Spleen (tissue), 11 donors: Measurements from ENCODE around the gene GALNTL6. TPM values are rescaled to one million over a fixed set of nuclear protein-coding genes. Genes with fewer than 3 reads are reported as not detected.

Source experiments
- DNase-seq: peaks from one replicate; pipeline ENCODE4 v3.0.0-alpha.2; 2020
- H3K27ac ChIP-seq, 8 donors: fragments of 200-600 bp; sonication (generic) in 7 of 8; 1 replicate in 4 of 8; 2 replicates in 4 of 8; pipeline versions ENCODE4 v1.5.0 to v1.8.0; 2016 to 2021; ENCODE audit warnings: inconsistent platforms in 4 of 8, mild to moderate bottlenecking in 4 of 8, moderate library complexity in 1 of 8
- H3K27me3 ChIP-seq, 7 donors: fragments of 200-600 bp; sonication (generic) in 6 of 7; replicated peaks in 1 of 7; 1 replicate in 4 of 7; 2 replicates in 3 of 7; pipeline versions ENCODE4 v1.5.0 to v1.8.0; 2016 to 2021; ENCODE audit warnings: inconsistent platforms in 3 of 7, mild to moderate bottlenecking in 1 of 7
- H3K36me3 ChIP-seq, 6 donors: fragments of 200-600 bp; sonication (generic) in 5 of 6; 1 replicate in 4 of 6; 2 replicates in 2 of 6; pipeline versions ENCODE4 v1.5.0 to v1.8.0; 2016 to 2021; ENCODE audit warnings: inconsistent platforms in 2 of 6
- H3K4me1 ChIP-seq, 6 donors: fragments of 200-600 bp; sonication (generic) in 5 of 6; 1 replicate in 3 of 6; 2 replicates in 3 of 6; pipeline versions ENCODE4 v1.5.0 to v1.8.0; 2016 to 2021; ENCODE audit warnings: inconsistent platforms in 3 of 6
- H3K4me3 ChIP-seq, 8 donors: fragments of 200-600 bp; sonication (generic) in 7 of 8; 1 replicate in 4 of 8; 2 replicates in 4 of 8; pipeline versions ENCODE4 v1.5.0 to v1.8.0; 2016 to 2021; ENCODE audit warnings: inconsistent platforms in 4 of 8, mild to moderate bottlenecking in 4 of 8, moderate library complexity in 2 of 8
- H3K9me3 ChIP-seq, 8 donors: fragments of 200-600 bp; sonication (generic) in 7 of 8; 1 replicate in 4 of 8; 2 replicates in 4 of 8; pipeline versions ENCODE4 v1.5.0 to v1.8.0; 2016 to 2021; ENCODE audit warnings: inconsistent platforms in 4 of 8
- POLR2A ChIP-seq, 3 donors: fragments of 450-650 bp; IDR thresholded peaks; one replicate each; pipeline ENCODE4 v1.5.1; 2017; ENCODE audit warnings: antibody characterized with exemption in 3 of 3, mild to moderate bottlenecking in 1 of 3
- POLR2AphosphoS5 ChIP-seq, 3 donors: sonication (generic); formaldehyde crosslinking; IDR thresholded peaks; one replicate each; pipeline ENCODE4 v1.5.1; 2017; ENCODE audit warnings: antibody characterized with exemption in 3 of 3
- WGBS, 5 donors: extraction: QIAGEN DNeasy Blood & Tissue Kit in 3 of 5; methylation state at CpG; one replicate each; pipeline versions ENCODE4 v1.1.5 to v1.1.7; 2013 to 2018; 5-methylcytosine and 5-hydroxymethylcytosine counted together
- intact Hi-C: fragments of 100-400 bp; cut with DNase I; formaldehyde crosslinking; loops from one replicate; pipeline ENCODE4 v1.15.0; 2023; ENCODE audit warnings: low total_unique reads
- polyA plus RNA-seq, 3 donors: library from polyadenylated mRNA; stranded (reverse); fragments of 200-250 nt; gene quantifications; one replicate each; pipeline ENCODE4 v1.2.1, GENCODE V29; 2013
- total RNA-seq, 7 donors: library from RNA; depleted of rRNA in 3 of 7; stranded (reverse); fragments of >200 nt in 3 of 7; fragmentation: NEBNext Ultra II Directional in 4 of 7; extraction: Animal tissue kit (Norgen Biotek cat#: 25700) in 4 of 7; gene quantifications; one replicate each; pipeline versions ENCODE4 v1.1.0 to v1.2.1, GENCODE V29; 2016 to 2021
- TF ChIP-seq, protein P1 (sequence below), 11 experiments: fragments of 200-600 bp in 7 of 11; fragments of 450-650 bp in 4 of 11; sonication (generic) in 4 of 11; IDR thresholded peaks in 8 of 11; conservative IDR thresholded peaks in 3 of 11; 1 replicate in 7 of 11; 2 replicates in 4 of 11; pipeline versions ENCODE4 v1.4.0 to v1.8.0; 2016 to 2021; ENCODE audit warnings: antibody characterized with exemption in 11 of 11, inconsistent platforms in 4 of 11, mild to moderate bottlenecking in 1 of 11
- donor health status: healthy with polysubstance abuse.
- donor health status: DM: no; HTN: no; CAD: no; lungs with moderate emphysema.
- donor health status: DM: no; HTN: no; CAD: no.
- donor health status: Bipolar disorder and iron deficiency.
- donor health status: healthy.
- donor health status: DM: no; HTN: no; CAD: no.
- donor health status: DM: yes; HTN: yes; CAD: no.

GALNTL6 gene
- total and polyA plus RNA-seq, 10 donors, result 3.2 to 12.5 (median 7.1) TPM

DNA sequence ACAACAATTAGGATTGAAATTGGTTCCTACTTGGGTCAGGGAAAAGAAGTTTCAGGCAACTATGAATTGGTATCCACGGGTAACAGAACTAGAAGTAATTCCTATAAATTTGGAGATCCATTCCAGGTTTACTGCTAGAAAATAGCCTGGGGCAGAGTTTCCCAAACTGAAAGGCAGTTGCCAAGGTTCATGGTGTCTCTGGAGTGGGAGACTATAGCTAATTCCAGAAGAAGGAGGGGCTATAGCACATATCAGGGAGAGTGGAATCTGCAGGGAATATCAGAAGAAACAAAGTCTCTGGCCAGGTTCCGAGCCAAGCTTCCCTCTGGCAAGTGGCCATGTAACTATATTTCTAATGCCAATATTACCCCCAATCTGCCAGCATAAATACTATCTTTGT, 166.3 kb downstream of the GALNTL6 start:
- DNase-seq, result no peak
- Histone ChIP-seq H3K9me3 (peaks cover 0 to 8% (median 0%) of the 10 kb centered on the region in 8 donors), H3K4me1 (no peaks in the 10 kb centered on the region), H3K36me3 (no peaks in the 10 kb centered on the region), H3K27me3 (no peaks in the 10 kb centered on the region), H3K4me3 (no peak overlapping the region), H3K27ac (no peak overlapping the region)
- TF ChIP-seq, protein P1, sequence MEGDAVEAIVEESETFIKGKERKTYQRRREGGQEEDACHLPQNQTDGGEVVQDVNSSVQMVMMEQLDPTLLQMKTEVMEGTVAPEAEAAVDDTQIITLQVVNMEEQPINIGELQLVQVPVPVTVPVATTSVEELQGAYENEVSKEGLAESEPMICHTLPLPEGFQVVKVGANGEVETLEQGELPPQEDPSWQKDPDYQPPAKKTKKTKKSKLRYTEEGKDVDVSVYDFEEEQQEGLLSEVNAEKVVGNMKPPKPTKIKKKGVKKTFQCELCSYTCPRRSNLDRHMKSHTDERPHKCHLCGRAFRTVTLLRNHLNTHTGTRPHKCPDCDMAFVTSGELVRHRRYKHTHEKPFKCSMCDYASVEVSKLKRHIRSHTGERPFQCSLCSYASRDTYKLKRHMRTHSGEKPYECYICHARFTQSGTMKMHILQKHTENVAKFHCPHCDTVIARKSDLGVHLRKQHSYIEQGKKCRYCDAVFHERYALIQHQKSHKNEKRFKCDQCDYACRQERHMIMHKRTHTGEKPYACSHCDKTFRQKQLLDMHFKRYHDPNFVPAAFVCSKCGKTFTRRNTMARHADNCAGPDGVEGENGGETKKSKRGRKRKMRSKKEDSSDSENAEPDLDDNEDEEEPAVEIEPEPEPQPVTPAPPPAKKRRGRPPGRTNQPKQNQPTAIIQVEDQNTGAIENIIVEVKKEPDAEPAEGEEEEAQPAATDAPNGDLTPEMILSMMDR (IDR thresholded peaks at IDR 0.05 in 8 of 11, conservative IDR thresholded peaks at IDR 0.05 in 3 of 11), result no peak
- intact Hi-C loops, result no loop called here
- 67 to 84% (median 75%) methylated on average over 2 of the region's 2 CpGs for WGBS, 5 donors

DNA sequence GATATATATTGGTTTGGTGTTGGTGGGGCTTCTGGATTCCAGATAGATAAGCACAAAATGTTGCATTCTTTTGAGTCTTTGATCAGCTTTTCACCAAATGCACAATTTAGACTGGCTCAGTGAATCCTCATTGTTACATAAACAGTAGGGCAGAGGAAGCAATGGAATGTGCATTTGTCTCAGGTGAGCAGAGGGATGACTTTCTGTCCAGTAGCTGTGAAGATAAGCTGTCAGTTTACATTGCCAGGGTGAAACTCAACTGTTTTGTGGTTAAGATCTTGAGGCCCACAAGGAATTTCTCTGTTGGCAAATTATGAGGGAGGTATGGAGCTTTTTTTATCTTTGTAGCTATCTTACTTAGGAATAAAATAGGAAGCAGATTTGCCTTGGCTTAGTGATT, 168.0 kb downstream of the GALNTL6 start:
- Histone ChIP-seq H3K36me3 (no peaks in the 10 kb centered on the region), H3K27me3 (no peaks in the 10 kb centered on the region), H3K27ac (no peak overlapping the region), H3K9me3 (peaks cover 0 to 15% (median 0%) of the 10 kb centered on the region in 8 donors), H3K4me3 (no peak overlapping the region), H3K4me1 (no peaks in the 10 kb centered on the region)
- TF ChIP-seq POLR2A (IDR thresholded peaks at IDR 0.05) (no peak), POLR2AphosphoS5 (IDR thresholded peaks at IDR 0.05) (no peak)
- TF ChIP-seq, protein P1 (IDR thresholded peaks at IDR 0.05 in 8 of 11, conservative IDR thresholded peaks at IDR 0.05 in 3 of 11), result no peak
- intact Hi-C loops, result no loop called here
- no peak for DNase-seq

DNA sequence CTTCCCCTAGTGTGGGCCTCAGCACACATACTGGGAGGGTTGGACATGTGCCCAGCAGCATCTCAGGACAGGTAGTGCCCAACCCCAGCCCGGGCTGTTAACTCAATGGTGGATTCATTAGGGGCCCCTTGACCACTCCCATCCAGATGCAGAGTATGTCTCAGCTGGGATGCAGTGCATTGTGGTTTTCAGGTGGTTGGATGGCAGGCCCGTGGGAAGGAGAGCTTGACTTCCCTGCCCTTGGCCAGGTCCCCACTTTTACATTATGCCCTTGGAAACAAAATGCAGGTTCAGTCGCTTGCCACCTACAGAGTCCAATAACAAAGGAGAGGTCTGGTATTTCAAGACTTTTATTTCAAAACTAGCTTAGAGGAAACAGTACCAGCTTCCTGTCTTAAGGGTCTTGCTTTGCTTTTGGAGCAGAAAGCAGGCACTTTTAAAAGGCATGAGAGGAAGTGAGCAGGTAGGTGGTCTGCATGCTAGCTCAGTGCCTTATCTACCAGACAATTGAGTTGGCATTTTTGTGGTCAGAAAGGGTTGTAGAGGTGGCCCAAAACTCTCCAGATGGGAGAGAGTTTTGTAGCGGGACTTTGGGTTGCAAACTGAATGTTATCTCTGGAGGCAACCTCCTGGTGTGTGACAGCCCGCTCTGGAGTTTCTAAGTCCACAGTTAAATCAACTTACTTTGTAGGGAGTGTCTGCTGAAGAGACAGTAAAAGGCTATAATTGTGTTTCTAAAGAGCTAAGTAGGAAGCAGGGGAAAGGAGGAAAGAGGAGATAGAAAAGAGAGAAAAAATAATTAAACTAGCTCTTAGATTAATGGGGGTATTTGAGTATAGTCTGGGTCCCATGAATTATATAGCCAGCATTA, 171.0 kb downstream of the GALNTL6 start:
- H3K36me3 ChIP-seq, result no peaks in the 10 kb centered on the region
- no peak for TF ChIP-seq POLR2AphosphoS5 (IDR thresholded peaks at IDR 0.05)
- TF ChIP-seq, protein P1 (IDR thresholded peaks at IDR 0.05 in 8 of 11, conservative IDR thresholded peaks at IDR 0.05 in 3 of 11), result no peak
- no peak for TF ChIP-seq POLR2A (IDR thresholded peaks at IDR 0.05)
- peaks cover 0 to 15% (median 0%) of the 10 kb centered on the region in 8 donors for H3K9me3 ChIP-seq
- no peak overlapping the region for H3K4me3 ChIP-seq
- WGBS, 5 donors, result 68 to 78% (median 70%) methylated on average over 5 of the region's 5 CpGs
- H3K4me1 ChIP-seq, result no peaks in the 10 kb centered on the region
- no peaks in the 10 kb centered on the region for H3K27me3 ChIP-seq
- no peak for DNase-seq
- H3K27ac ChIP-seq, result no peak overlapping the region
- intact Hi-C loops, result no loop called here

DNA sequence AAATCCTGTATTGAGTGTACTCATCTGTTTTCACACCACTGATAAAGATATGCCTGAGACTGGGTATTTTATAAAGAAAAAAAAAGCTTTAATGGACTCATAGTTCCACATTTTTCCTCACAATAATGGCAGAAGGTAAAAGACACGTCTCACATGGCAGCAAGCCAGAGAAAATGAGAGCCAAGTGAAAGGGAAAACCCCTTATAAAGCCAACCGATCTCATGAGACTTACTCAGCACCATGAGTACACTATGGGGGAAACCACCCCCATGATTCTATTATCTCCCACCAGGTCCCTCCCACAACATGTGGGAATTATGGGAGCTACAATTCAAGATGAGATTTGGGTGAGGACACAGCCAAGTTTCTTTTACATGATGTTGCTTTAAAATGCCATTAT, 171.9 kb downstream of the GALNTL6 start:
- no peak overlapping the region for H3K4me3 ChIP-seq
- H3K4me1 ChIP-seq, result no peaks in the 10 kb centered on the region
- H3K27me3 ChIP-seq, result no peaks in the 10 kb centered on the region
- H3K9me3 ChIP-seq, result peaks cover 0 to 16% (median 0%) of the 10 kb centered on the region in 8 donors
- intact Hi-C loops, result no loop called here
- 22 to 56% (median 24%) methylated on average over 2 of the region's 2 CpGs for WGBS, 5 donors
- TF ChIP-seq POLR2A (IDR thresholded peaks at IDR 0.05) (no peak), POLR2AphosphoS5 (IDR thresholded peaks at IDR 0.05) (no peak)
- TF ChIP-seq, protein P1 (IDR thresholded peaks at IDR 0.05 in 8 of 11, conservative IDR thresholded peaks at IDR 0.05 in 3 of 11), result no peak
- DNase-seq, result no peak
- no peak overlapping the region for H3K27ac ChIP-seq
- no peaks in the 10 kb centered on the region for H3K36me3 ChIP-seq
